SK-N-SH (cell line): ENCODE measurements around the gene HIVEP2. TPM values are rescaled to one million over a fixed set of nuclear protein-coding genes. Genes with fewer than 3 reads are reported as not detected.

ENCODE experiments used
- CTCF ChIA-PET: fragments of 300-600, 350-600 bp; formaldehyde crosslinking; extraction: SDS; loops from one replicate; lab custom pipeline; 2021; lab: Yijun Ruan, JAX
- POLR2A ChIA-PET: fragments of 350-600 bp; sonication (Branson Sonifier 250); formaldehyde crosslinking; extraction: SDS; loops from one replicate; lab custom pipeline; 2020; ENCODE audit warnings: antibody characterized with exemption, inconsistent platforms; lab: Yijun Ruan, JAX
- DNase-seq: peaks from one replicate; pipeline ENCODE4 v3.0.0; 2012
- H2AFZ ChIP-seq: fragments of 200-600 bp; sonication (generic); 2 replicates; pipeline ENCODE4 v1.8.1; 2016; ENCODE audit warnings: antibody characterized with exemption, mild to moderate bottlenecking, low read depth
- H3F3A ChIP-seq: fragments of 200-600 bp; sonication (generic); replicated peaks from 2 replicates; pipeline ENCODE3; 2016; ENCODE audit warnings: antibody characterized with exemption, mild to moderate bottlenecking; ENCODE audit not compliant: insufficient read depth
- H3K27ac ChIP-seq, 2 experiments: fragments of 200-500 bp in 1 of 2; fragments of 200-600 bp in 1 of 2; sonication (Bioruptor generic) in 1 of 2; sonication (generic), shearing (Covaris generic) in 1 of 2; 2 replicates each; pipeline versions ENCODE4 v1.5.1 to v1.6.1; 2014 to 2016; ENCODE audit warnings: low read depth in 2 of 2, inconsistent platforms in 1 of 2, low read length in 1 of 2, mild to moderate bottlenecking in 1 of 2, mixed read lengths in 1 of 2
- H3K27me3 ChIP-seq: fragments of 200-600 bp; sonication (generic), shearing (Covaris generic); 2 replicates; pipeline ENCODE4 v1.6.1; 2016; ENCODE audit warnings: mixed run types; ENCODE audit not compliant: insufficient read depth
- H3K36me3 ChIP-seq, 2 experiments: fragments of 200-500 bp in 1 of 2; fragments of 200-600 bp in 1 of 2; sonication (Bioruptor generic) in 1 of 2; sonication (generic) in 1 of 2; replicated peaks in 1 of 2; 2 replicates each; pipeline versions ENCODE3 to v1.5.1; 2014 to 2016; ENCODE audit warnings: low read length in 1 of 2, mild to moderate bottlenecking in 1 of 2; ENCODE audit not compliant: insufficient read depth in 2 of 2, control insufficient read depth in 1 of 2
- H3K4me1 ChIP-seq, 2 experiments: fragments of 200-500 bp in 1 of 2; fragments of 200-600 bp in 1 of 2; sonication (Bioruptor generic) in 1 of 2; sonication (generic), shearing (Covaris generic) in 1 of 2; 2 replicates each; pipeline versions ENCODE4 v1.5.1 to v1.6.1; 2014 to 2016; ENCODE audit warnings: low read depth in 1 of 2, low read length in 1 of 2, mixed run types in 1 of 2; ENCODE audit not compliant: insufficient read depth in 2 of 2, control insufficient read depth in 1 of 2
- H3K4me2 ChIP-seq: fragments of 200-600 bp; sonication (generic), shearing (Covaris generic); 2 replicates; pipeline ENCODE4 v1.6.1; 2017; ENCODE audit warnings: mixed run types
- H3K4me3 ChIP-seq, 2 experiments: fragments of 200-500 bp in 1 of 2; fragments of 200-600 bp in 1 of 2; sonication (Bioruptor generic) in 1 of 2; sonication (generic), shearing (Covaris generic) in 1 of 2; 2 replicates each; pipeline versions ENCODE4 v1.5.1 to v1.8.1; 2014 to 2016; ENCODE audit warnings: low read depth in 2 of 2, inconsistent platforms in 1 of 2, low read length in 1 of 2, mild to moderate bottlenecking in 1 of 2, mixed read lengths in 1 of 2, moderate library complexity in 1 of 2
- H3K79me2 ChIP-seq: fragments of 200-600 bp; sonication (generic); 2 replicates; pipeline ENCODE4 v1.8.1; 2017; ENCODE audit warnings: mild to moderate bottlenecking; ENCODE audit not compliant: insufficient read depth
- H3K9ac ChIP-seq: fragments of 200-600 bp; sonication (generic); 2 replicates; pipeline ENCODE4 v1.6.1; 2017; ENCODE audit warnings: mixed run types
- H3K9me2 ChIP-seq: fragments of 200-600 bp; sonication (generic); 2 replicates; pipeline ENCODE4 v1.6.1; 2017; ENCODE audit warnings: mixed run types
- H3K9me3 ChIP-seq: fragments of 200-600 bp; sonication (generic); 2 replicates; pipeline ENCODE4 v1.6.1; 2017; ENCODE audit warnings: mixed run types, mild to moderate bottlenecking, moderate library complexity
- H4K20me1 ChIP-seq: fragments of 200-600 bp; sonication (generic); 2 replicates; pipeline ENCODE4 v1.6.1; 2017; ENCODE audit warnings: mild to moderate bottlenecking, mixed run types; ENCODE audit not compliant: insufficient read depth
- FOXJ3 ChIP-seq: sonication (generic); formaldehyde crosslinking; IDR thresholded peaks from 2 replicates; pipeline ENCODE4 v1.5.1; 2020; ENCODE audit warnings: mild to moderate bottlenecking, missing genetic modification reagents
- JUND ChIP-seq: IDR thresholded peaks from 2 replicates; pipeline ENCODE4 v1.4.0; 2012
- MXI1 ChIP-seq: IDR thresholded peaks from 2 replicates; pipeline ENCODE4 v1.6.1; 2012; ENCODE audit warnings: mild to moderate bottlenecking, low read depth, low read length, improper control_type of control experiment
- NFIC ChIP-seq: IDR thresholded peaks from 2 replicates; pipeline ENCODE4 v1.4.0; 2012; ENCODE audit warnings: borderline replicate concordance
- NRF1 ChIP-seq: IDR thresholded peaks from 2 replicates; pipeline ENCODE4 v1.6.1; 2012; ENCODE audit warnings: low read depth, mild to moderate bottlenecking, low read length
- RCOR1 ChIP-seq: fragments of 150-350 bp; IDR thresholded peaks from 2 replicates; pipeline ENCODE4 v1.6.1; 2017; ENCODE audit warnings: antibody characterized with exemption, low read length
- TCF12 ChIP-seq: IDR thresholded peaks from 2 replicates; pipeline ENCODE4 v1.4.0; 2012
- TEAD4 ChIP-seq: IDR thresholded peaks from 2 replicates; pipeline ENCODE4 v1.4.0; 2012; ENCODE audit warnings: mild to moderate bottlenecking, borderline replicate concordance; ENCODE audit not compliant: insufficient read depth
- YY1 ChIP-seq: IDR thresholded peaks from 2 replicates; pipeline ENCODE4 v1.4.0; 2012; ENCODE audit warnings: low read depth, mild to moderate bottlenecking
- WGBS: methylation state at CpG from one replicate; pipeline ENCODE4 v1.1.6; 2017; ENCODE audit warnings: low lambda C conversion rate; 5-methylcytosine and 5-hydroxymethylcytosine counted together
- polyA plus RNA-seq, 3 experiments: library from polyadenylated mRNA; depleted of rRNA; stranded (reverse); fragments of >200 nt; gene quantifications; 2 replicates each; pipeline ENCODE4 v1.2.3, GENCODE V29; 2012
- TF ChIP-seq, protein P1 (sequence below): IDR thresholded peaks from 2 replicates; pipeline ENCODE4; 2012
- TF ChIP-seq, protein P2 (sequence below): IDR thresholded peaks from 2 replicates; pipeline ENCODE4 v1.4.0; 2012; ENCODE audit warnings: low read depth

The HIVEP2 gene
- polyA plus RNA-seq, 1 of the 3 experiments (the other 2 are of a cell fraction): 2.5 TPM

DNA sequence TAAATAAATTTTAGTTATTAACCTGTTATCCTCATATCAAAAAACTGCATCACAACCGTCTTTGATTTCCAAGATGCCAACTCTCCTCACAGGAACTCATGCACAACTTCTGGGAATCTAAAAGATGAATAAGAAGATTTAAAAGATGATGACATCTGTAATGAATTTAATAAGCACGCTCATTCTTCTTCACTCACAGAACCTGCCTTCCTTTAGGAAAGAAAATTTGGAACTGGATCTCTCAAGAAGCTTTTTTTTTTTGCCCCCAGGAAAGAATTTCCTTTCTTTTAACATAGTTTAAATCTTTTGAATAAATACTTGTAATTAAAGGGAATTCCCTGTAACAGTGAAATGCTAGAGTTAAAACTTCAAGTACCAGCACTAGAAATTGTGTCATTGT is 161.5 kb downstream of the HIVEP2 start:
- no peak overlapping the region for H3K9ac ChIP-seq
- H3K79me2 ChIP-seq: peaks cover 8% of the 10 kb centered on the region; the same call in 1 of the 2 replicates
- 32% methylated on average over 2 of the region's 2 CpGs for WGBS
- H3K4me2 ChIP-seq: no peak overlapping the region
- no peaks in the 10 kb centered on the region for H4K20me1 ChIP-seq
- peak overlapping the region in 1 of 2 experiments; percentile 53; a peak in 1 of 4 replicates for H3K27ac ChIP-seq
- peaks cover 26% of the 10 kb centered on the region for H3F3A ChIP-seq
- no peaks in the 10 kb centered on the region for H3K9me2 ChIP-seq
- POLR2A ChIA-PET: no interaction called here
- peak; percentile 52 for TF ChIP-seq TCF12
- peak; percentile 13; the same call in 1 of the 2 replicates for TF ChIP-seq NFIC
- TF ChIP-seq JUND: 0 out of 2 replicates have a peak, but pooled peaks have one; percentile 22
- TF ChIP-seq, protein P1, sequence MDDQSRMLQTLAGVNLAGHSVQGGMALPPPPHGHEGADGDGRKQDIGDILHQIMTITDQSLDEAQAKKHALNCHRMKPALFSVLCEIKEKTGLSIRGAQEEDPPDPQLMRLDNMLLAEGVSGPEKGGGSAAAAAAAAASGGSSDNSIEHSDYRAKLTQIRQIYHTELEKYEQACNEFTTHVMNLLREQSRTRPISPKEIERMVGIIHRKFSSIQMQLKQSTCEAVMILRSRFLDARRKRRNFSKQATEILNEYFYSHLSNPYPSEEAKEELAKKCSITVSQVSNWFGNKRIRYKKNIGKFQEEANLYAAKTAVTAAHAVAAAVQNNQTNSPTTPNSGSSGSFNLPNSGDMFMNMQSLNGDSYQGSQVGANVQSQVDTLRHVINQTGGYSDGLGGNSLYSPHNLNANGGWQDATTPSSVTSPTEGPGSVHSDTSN: peak; percentile 28; the same call in 1 of the 2 replicates
- no peak for TF ChIP-seq NRF1
- TF ChIP-seq RCOR1: no peak
- no peak for TF ChIP-seq MXI1
- no peak overlapping the region for H3K4me3 ChIP-seq
- H3K36me3 ChIP-seq: no peaks in the 10 kb centered on the region
- H2AFZ ChIP-seq: no peak overlapping the region
- no peaks in the 10 kb centered on the region for H3K27me3 ChIP-seq
- H3K9me3 ChIP-seq: no peaks in the 10 kb centered on the region
- CTCF ChIA-PET: interaction anchor here (0.6 kb wide), 1 partner anchor 135 kb away, joined by 3 read pairs; no protein-coding TSS in a partner anchor
- H3K4me1 ChIP-seq: peaks cover 0 to 7% of the 10 kb centered on the region in 2 experiments; a peak in 2 of 4 replicates
- DNase-seq: no peak

DNA sequence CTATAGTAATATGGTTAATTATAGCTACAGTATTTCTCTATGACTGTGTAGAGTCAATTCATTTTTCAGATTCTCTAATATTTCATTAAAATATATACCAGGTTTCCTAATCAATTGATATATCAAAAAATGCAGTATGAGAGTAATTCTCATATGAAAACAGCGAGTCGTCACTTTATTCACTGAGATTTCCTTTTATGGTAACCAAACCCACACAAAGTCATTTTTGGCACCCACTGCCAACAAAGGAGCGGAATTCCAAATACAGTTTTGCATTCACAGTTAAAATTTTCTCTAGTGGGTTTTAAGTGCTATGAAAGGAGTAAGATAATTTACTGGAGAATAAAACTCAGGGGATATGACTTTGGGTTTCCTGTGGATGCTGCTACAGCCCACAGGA is 163.8 kb downstream of the HIVEP2 start:
- ChIA-PET POLR2A (no interaction called here), CTCF (interaction anchor here (1.0 kb wide), 1 partner anchor 23 kb away, joined by 3 read pairs; no protein-coding TSS in a partner anchor)
- Histone ChIP-seq H3K9ac (no peak overlapping the region), H2AFZ (no peak overlapping the region; the same call in 1 of the 2 replicates), H3F3A (peaks cover 15% of the 10 kb centered on the region), H3K9me2 (no peaks in the 10 kb centered on the region), H3K27me3 (no peaks in the 10 kb centered on the region), H3K4me1 (peaks cover 0 to 7% of the 10 kb centered on the region in 2 experiments; a peak in 2 of 4 replicates), H3K27ac (no peak overlapping the region), H3K4me2 (no peak overlapping the region), H3K36me3 (no peaks in the 10 kb centered on the region), H3K9me3 (no peaks in the 10 kb centered on the region), H3K4me3 (no peak overlapping the region), H4K20me1 (no peaks in the 10 kb centered on the region), H3K79me2 (no peaks in the 10 kb centered on the region)
- 93% methylated on average over 3 of the region's 3 CpGs for WGBS
- no peak for DNase-seq
- no peak for TF ChIP-seq FOXJ3 (CRISPR knock-in tag)
- TF ChIP-seq TEAD4: no peak

DNA sequence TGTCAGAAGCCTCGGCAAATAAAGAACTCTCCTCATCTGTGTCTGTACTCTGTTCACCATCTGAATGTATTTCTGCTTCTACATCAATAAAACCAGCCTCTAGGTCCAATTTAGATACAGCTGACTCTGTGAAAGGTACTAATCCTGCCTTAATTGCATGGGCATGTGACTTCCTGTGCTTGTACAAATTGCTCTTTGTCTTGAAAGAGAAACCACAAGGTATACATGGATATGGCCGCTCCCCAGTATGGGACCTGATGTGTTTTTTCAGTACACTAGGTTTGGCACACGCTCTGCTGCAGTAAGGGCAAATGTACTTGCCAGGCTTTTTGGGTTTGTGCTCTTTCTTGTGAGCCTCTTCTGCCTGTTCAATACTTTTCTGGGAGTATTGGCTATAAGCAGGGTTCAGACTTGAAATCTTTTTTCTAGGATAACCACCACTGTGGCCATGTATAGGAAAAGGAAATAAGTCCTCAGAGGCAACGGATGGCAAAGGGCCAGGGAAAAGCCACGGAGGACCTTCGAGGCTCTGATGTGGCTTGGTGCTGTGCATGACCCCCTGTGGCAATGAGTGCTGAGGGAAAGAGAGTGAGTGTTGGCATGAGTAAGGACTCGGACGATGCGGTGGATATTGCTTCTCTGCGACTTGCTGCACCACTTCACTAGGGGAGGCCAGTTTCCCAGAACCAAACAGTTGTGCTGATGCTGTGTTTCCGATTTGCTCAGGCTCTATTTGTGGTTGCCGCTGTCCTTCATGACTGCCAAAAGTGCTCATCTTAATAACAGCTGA is 170.9 kb downstream of the HIVEP2 start:
- Histone ChIP-seq H3K9me3 (no peaks in the 10 kb centered on the region), H3K27ac (no peak overlapping the region), H3K9ac (no peak overlapping the region), H4K20me1 (no peaks in the 10 kb centered on the region), H3F3A (no peaks in the 10 kb centered on the region), H3K4me1 (no peaks in the 10 kb centered on the region), H3K27me3 (no peaks in the 10 kb centered on the region), H2AFZ (no peak overlapping the region), H3K9me2 (no peaks in the 10 kb centered on the region), H3K79me2 (no peaks in the 10 kb centered on the region), H3K36me3 (peaks cover 14 to 36% of the 10 kb centered on the region in 2 experiments), H3K4me2 (no peak overlapping the region), H3K4me3 (no peak overlapping the region)
- no peak for DNase-seq
- no peak for TF ChIP-seq TCF12
- no peak for TF ChIP-seq MXI1
- TF ChIP-seq, protein P2, sequence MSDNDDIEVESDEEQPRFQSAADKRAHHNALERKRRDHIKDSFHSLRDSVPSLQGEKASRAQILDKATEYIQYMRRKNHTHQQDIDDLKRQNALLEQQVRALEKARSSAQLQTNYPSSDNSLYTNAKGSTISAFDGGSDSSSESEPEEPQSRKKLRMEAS: no peak
- no peak for TF ChIP-seq YY1
- TF ChIP-seq NFIC: no peak
- CTCF ChIA-PET: interaction anchor here (1.0 kb wide), 1 partner anchor 8 kb away, joined by 4 read pairs; no protein-coding TSS in a partner anchor
- WGBS: 95% methylated on average over 11 of the region's 12 CpGs
- POLR2A ChIA-PET: no interaction called here
